Measurements from ENCODE around the gene SIL1. TPM values are rescaled to one million over a fixed set of nuclear protein-coding genes. Genes with fewer than 3 reads are reported as not detected.

The SIL1 gene
- total RNA-seq, 1 experiment from 2014 or later: 46.5 TPM

GRCh38 chr5:139121120-139121519 lies 77.0 kb downstream of the SIL1 start:
- Histone ChIP-seq H3K4me3 (no peak overlapping the region), H3K36me3 (ENCODE audit: low read depth) (no peaks in the 10 kb centered on the region), H3K27me3 (ENCODE audit: insufficient read depth, low read depth) (no peaks in the 10 kb centered on the region), H3K4me2 (no peak overlapping the region), H3K9me2 (ENCODE audit: insufficient read depth) (no peaks in the 10 kb centered on the region), H3K27ac (no peak overlapping the region), H3F3A (ENCODE audit: insufficient read depth, low read depth) (no peaks in the 10 kb centered on the region), H3K4me1 (replicated peaks; ENCODE audit: insufficient read depth) (no peaks in the 10 kb centered on the region), H4K20me1 (ENCODE audit: insufficient read depth) (no peaks in the 10 kb centered on the region), H2AFZ (no peak overlapping the region), H3K9me3 (ENCODE audit: insufficient read depth, low read depth) (no peaks in the 10 kb centered on the region), H3K79me2 (ENCODE audit: low read depth) (no peaks in the 10 kb centered on the region)
- ChIA-PET CTCF (no interaction called here), POLR2A (ENCODE audit: unreplicated experiment) (no interaction called here)
- intact Hi-C loops (cut with micrococcal nuclease; ENCODE audit: unreplicated experiment): no loop called here
- TF ChIP-seq CTCF (conservative IDR thresholded peaks at IDR 0.05): no peak
- TF ChIP-seq EZH2 (IDR thresholded peaks at IDR 0.05; ENCODE audit: low read depth): no peak
- DNase-seq: no peak
- no TSS peak for BruUV-seq (replicated peaks)

DNA sequence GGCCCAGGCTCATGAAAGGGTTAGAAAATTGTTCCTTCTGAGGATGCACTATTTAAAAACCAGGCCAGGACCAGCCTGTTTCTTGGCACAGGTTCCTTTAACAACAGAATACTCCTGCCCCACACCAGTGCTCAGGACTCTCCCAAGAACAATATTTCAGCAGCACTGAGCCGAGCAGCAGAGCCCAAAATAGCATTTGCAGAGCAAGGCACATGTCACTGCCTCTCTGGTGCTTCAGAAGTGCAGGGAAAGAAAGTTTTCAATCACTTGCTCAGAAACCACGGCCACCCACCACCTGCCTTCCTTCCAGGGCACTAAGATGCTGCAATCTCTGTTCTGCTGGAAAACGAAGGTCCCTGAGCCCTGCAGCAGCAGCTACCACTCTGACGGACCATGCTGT lies 77.6 kb downstream of the SIL1 start:
- ChIA-PET CTCF (no interaction called here), POLR2A (ENCODE audit: unreplicated experiment) (no interaction called here)
- H3K9me3 ChIP-seq (ENCODE audit: insufficient read depth, low read depth): no peaks in the 10 kb centered on the region
- no peaks in the 10 kb centered on the region for H3F3A ChIP-seq (ENCODE audit: insufficient read depth, low read depth)
- H4K20me1 ChIP-seq (ENCODE audit: insufficient read depth): no peaks in the 10 kb centered on the region
- no peak for TF ChIP-seq EZH2 (IDR thresholded peaks at IDR 0.05; ENCODE audit: low read depth)
- no peak for TF ChIP-seq CTCF (conservative IDR thresholded peaks at IDR 0.05)
- H3K4me2 ChIP-seq: no peak overlapping the region
- no peaks in the 10 kb centered on the region for H3K36me3 ChIP-seq (ENCODE audit: low read depth)
- no peak overlapping the region for H3K4me3 ChIP-seq
- no peaks in the 10 kb centered on the region for H3K4me1 ChIP-seq (replicated peaks; ENCODE audit: insufficient read depth)
- H3K79me2 ChIP-seq (ENCODE audit: low read depth): no peaks in the 10 kb centered on the region
- BruUV-seq (replicated peaks): no TSS peak
- no peaks in the 10 kb centered on the region for H3K9me2 ChIP-seq (ENCODE audit: insufficient read depth)
- no peaks in the 10 kb centered on the region for H3K27me3 ChIP-seq (ENCODE audit: insufficient read depth, low read depth)
- H3K27ac ChIP-seq: no peak overlapping the region
- no peak overlapping the region for H2AFZ ChIP-seq
- intact Hi-C loops (cut with micrococcal nuclease; ENCODE audit: unreplicated experiment): no loop called here
- DNase-seq: no peak

DNA sequence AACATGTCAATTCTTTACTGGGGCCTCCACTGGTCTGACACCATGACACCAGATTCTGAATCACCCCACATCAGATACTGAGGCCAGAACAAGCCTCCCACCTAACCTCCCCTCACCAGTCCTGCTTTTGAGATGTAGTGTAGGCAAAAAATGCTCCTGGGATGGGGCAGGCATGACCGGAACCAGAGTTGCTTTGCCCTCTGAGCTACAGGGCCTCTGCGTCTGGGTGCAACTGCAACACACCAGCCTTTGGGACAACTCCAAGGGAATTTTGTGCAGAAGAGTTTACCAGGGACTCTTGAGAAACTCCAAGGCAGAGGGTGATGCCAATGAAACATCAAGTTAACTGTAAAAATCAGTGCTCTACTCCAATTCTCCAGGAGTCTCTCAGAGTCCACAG lies 79.4 kb downstream of the SIL1 start:
- Histone ChIP-seq H3K4me3 (no peak overlapping the region), H3F3A (ENCODE audit: insufficient read depth, low read depth) (no peaks in the 10 kb centered on the region), H4K20me1 (ENCODE audit: insufficient read depth) (no peaks in the 10 kb centered on the region), H3K27me3 (ENCODE audit: insufficient read depth, low read depth) (no peaks in the 10 kb centered on the region), H3K9me2 (ENCODE audit: insufficient read depth) (no peaks in the 10 kb centered on the region), H3K4me2 (no peak overlapping the region), H3K79me2 (ENCODE audit: low read depth) (no peaks in the 10 kb centered on the region), H3K4me1 (replicated peaks; ENCODE audit: insufficient read depth) (no peaks in the 10 kb centered on the region), H3K27ac (no peak overlapping the region), H3K36me3 (ENCODE audit: low read depth) (no peaks in the 10 kb centered on the region), H2AFZ (no peak overlapping the region), H3K9me3 (ENCODE audit: insufficient read depth, low read depth) (no peaks in the 10 kb centered on the region)
- DNase-seq: no peak
- POLR2A ChIA-PET (ENCODE audit: unreplicated experiment): no interaction called here
- intact Hi-C loops (cut with micrococcal nuclease; ENCODE audit: unreplicated experiment): no loop called here
- CTCF ChIA-PET: no interaction called here
- no peak for TF ChIP-seq EZH2 (IDR thresholded peaks at IDR 0.05; ENCODE audit: low read depth)
- TF ChIP-seq CTCF (conservative IDR thresholded peaks at IDR 0.05): no peak
- BruUV-seq (replicated peaks): no TSS peak
